ENCODE results near the gene FXYD7.

- TF ChIP-seq TAF1 (IDR thresholded peaks at IDR 0.05; ENCODE audit: low read depth), result no peak
- no peak for TF ChIP-seq CTCF (IDR thresholded peaks at IDR 0.05; ENCODE audit: poor library complexity, severe bottlenecking)
- no peak for TF ChIP-seq POLR2AphosphoS5 (IDR thresholded peaks at IDR 0.05)
- no peak for TF ChIP-seq MXI1 (conservative IDR thresholded peaks at IDR 0.05; ENCODE audit: poor library complexity, severe bottlenecking)
- TF ChIP-seq EP300 (conservative IDR thresholded peaks at IDR 0.05; ENCODE audit: poor library complexity, severe bottlenecking), result no peak
- no peak for TF ChIP-seq REST (IDR thresholded peaks at IDR 0.05; ENCODE audit: borderline replicate concordance)
- no peak for TF ChIP-seq EZH2 (IDR thresholded peaks at IDR 0.05; ENCODE audit: borderline replicate concordance, insufficient read depth, low read length, poor library complexity, severe bottlenecking)
Measured at GRCh38 chr19:35184884-35185283, 41.8 kb downstream of the FXYD7 start.

All from neural cell (in vitro differentiated cells).